HL-60 (cell line): ENCODE results near the gene C10orf105.

Source experiments
- DNase-seq, 2 experiments: peaks; one replicate each; pipeline ENCODE4 v3.0.0-alpha.2; 2010 to 2020; ENCODE audit warnings: low read depth in 1 of 2, low spot score in 1 of 2
- H3K27ac ChIP-seq: fragments of 250-450 bp; sonication (Bioruptor Pico); replicated peaks from 2 replicates; pipeline ENCODE4 v1.5.1; 2020; ENCODE audit warnings: mild to moderate bottlenecking, moderate library complexity
- H3K27me3 ChIP-seq: fragments of 250-450 bp; sonication (Bioruptor Pico); 2 replicates; pipeline ENCODE4 v1.5.1; 2021; ENCODE audit warnings: mild to moderate bottlenecking, moderate library complexity; ENCODE audit not compliant: insufficient read depth, poor library complexity, severe bottlenecking
- H3K4me3 ChIP-seq: replicated peaks from 2 replicates; pipeline ENCODE4 v1.5.1; 2011; ENCODE audit warnings: mild to moderate bottlenecking, control low read depth, low read length; ENCODE audit not compliant: insufficient read depth
- GABPA ChIP-seq: IDR thresholded peaks from 2 replicates; pipeline ENCODE4 v1.6.1; 2012; ENCODE audit warnings: low read depth
- POLR2AphosphoS5 ChIP-seq: IDR thresholded peaks from 2 replicates; pipeline ENCODE4 v1.6.1; 2012; ENCODE audit warnings: low read depth
- SPI1 ChIP-seq: IDR thresholded peaks from 2 replicates; pipeline ENCODE4 v1.6.1; 2012; ENCODE audit warnings: low read depth, mild to moderate bottlenecking, borderline replicate concordance
- TF ChIP-seq, protein P1 (sequence below): IDR thresholded peaks from one replicate; pipeline ENCODE4 v1.5.1; 2011; ENCODE audit warnings: low read length, control low read depth, inconsistent platforms; ENCODE audit not compliant: insufficient read depth
- TF ChIP-seq, protein P2 (sequence below): IDR thresholded peaks from 2 replicates; pipeline ENCODE4 v1.6.1; 2012; ENCODE audit warnings: low read depth; ENCODE audit not compliant: insufficient replicate concordance

C10orf105 gene

DNA sequence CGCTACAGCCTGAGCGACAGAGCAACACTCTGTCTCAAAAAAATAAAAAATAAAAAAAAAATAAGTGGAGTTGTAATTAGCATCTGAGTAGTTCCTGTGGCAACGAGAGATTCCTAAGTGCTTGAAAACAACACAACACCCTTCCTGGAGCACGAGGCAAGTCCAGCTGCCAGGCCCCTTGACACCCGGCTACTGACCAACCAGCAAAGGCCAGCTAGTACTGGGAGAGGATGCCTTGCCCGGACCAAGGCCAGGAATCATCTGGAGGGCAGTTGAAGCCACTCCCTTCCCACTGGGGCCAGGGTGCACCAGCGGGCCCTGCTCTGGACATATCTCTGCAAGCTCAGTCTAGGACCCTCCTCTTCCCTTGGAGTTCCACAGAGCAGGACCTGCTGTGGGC is 536 bp downstream of the C10orf105 start:
- Histone ChIP-seq H3K4me3 (no peak overlapping the region), H3K27me3 (no peaks in the 10 kb centered on the region), H3K27ac (no peak overlapping the region)
- DNase-seq = no peak
- TF ChIP-seq SPI1 (no peak), GABPA (no peak)
- TF ChIP-seq, protein P1, sequence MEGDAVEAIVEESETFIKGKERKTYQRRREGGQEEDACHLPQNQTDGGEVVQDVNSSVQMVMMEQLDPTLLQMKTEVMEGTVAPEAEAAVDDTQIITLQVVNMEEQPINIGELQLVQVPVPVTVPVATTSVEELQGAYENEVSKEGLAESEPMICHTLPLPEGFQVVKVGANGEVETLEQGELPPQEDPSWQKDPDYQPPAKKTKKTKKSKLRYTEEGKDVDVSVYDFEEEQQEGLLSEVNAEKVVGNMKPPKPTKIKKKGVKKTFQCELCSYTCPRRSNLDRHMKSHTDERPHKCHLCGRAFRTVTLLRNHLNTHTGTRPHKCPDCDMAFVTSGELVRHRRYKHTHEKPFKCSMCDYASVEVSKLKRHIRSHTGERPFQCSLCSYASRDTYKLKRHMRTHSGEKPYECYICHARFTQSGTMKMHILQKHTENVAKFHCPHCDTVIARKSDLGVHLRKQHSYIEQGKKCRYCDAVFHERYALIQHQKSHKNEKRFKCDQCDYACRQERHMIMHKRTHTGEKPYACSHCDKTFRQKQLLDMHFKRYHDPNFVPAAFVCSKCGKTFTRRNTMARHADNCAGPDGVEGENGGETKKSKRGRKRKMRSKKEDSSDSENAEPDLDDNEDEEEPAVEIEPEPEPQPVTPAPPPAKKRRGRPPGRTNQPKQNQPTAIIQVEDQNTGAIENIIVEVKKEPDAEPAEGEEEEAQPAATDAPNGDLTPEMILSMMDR = no peak

DNA sequence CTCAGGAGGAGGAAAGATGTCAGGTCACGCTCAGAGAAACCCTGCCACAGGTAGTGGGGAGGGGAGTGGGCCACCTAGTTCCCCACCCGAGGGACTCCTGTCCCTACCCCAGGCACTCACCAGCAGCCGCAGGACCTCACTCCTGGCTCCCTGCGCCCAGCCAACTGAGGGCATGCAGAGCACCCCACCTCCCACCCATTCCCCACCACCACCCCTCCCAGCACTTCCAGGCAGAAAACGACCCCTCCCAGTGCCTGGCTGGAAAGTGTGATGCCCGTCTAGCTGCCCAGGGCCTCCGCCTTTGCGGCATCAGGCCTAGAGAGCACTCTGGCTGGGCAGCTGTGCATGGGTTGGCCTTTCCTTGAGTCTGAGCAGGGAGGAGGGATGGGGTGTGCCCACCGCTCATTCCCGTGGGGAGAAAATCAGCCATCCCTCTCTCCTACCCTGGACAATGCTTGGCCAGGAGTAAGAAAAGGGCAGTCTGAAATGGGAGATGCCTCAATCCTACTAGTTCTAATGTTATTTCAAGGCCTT is 1.3 kb downstream of the C10orf105 start:
- TF ChIP-seq SPI1 = no peak
- no peak for TF ChIP-seq GABPA
- TF ChIP-seq POLR2AphosphoS5 = no peak
- TF ChIP-seq, protein P1 = no peak
- TF ChIP-seq, protein P2, sequence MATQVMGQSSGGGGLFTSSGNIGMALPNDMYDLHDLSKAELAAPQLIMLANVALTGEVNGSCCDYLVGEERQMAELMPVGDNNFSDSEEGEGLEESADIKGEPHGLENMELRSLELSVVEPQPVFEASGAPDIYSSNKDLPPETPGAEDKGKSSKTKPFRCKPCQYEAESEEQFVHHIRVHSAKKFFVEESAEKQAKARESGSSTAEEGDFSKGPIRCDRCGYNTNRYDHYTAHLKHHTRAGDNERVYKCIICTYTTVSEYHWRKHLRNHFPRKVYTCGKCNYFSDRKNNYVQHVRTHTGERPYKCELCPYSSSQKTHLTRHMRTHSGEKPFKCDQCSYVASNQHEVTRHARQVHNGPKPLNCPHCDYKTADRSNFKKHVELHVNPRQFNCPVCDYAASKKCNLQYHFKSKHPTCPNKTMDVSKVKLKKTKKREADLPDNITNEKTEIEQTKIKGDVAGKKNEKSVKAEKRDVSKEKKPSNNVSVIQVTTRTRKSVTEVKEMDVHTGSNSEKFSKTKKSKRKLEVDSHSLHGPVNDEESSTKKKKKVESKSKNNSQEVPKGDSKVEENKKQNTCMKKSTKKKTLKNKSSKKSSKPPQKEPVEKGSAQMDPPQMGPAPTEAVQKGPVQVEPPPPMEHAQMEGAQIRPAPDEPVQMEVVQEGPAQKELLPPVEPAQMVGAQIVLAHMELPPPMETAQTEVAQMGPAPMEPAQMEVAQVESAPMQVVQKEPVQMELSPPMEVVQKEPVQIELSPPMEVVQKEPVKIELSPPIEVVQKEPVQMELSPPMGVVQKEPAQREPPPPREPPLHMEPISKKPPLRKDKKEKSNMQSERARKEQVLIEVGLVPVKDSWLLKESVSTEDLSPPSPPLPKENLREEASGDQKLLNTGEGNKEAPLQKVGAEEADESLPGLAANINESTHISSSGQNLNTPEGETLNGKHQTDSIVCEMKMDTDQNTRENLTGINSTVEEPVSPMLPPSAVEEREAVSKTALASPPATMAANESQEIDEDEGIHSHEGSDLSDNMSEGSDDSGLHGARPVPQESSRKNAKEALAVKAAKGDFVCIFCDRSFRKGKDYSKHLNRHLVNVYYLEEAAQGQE = no peak
- no peaks in the 10 kb centered on the region for H3K27me3 ChIP-seq
- no peak for DNase-seq
- H3K4me3 ChIP-seq = no peak overlapping the region
- H3K27ac ChIP-seq = no peak overlapping the region

DNA sequence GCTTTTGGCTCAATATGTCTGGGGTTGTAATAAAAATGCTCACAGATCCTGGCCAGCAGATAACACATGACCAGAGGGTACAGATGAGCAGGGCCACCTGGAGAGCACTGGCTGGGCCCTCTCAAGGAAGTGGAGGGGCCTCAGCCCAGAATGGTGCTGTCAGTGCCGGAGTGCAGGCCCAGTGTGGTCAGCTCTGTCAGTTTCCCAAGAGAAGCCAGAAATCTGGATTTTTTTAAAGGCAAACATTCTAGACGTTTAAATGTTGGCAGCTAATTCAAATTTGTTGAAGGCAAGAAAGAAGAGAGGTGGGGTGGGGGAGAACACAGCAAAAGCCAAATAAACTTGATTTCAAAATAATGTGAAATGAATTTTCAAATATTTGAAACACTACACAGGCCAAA is 2.0 kb downstream of the C10orf105 start:
- DNase-seq = no peak
- no peak for TF ChIP-seq GABPA
- no peak for TF ChIP-seq POLR2AphosphoS5
- no peak for TF ChIP-seq SPI1
- H3K27me3 ChIP-seq = no peaks in the 10 kb centered on the region
- H3K4me3 ChIP-seq = no peak overlapping the region
- H3K27ac ChIP-seq = no peak overlapping the region

DNA sequence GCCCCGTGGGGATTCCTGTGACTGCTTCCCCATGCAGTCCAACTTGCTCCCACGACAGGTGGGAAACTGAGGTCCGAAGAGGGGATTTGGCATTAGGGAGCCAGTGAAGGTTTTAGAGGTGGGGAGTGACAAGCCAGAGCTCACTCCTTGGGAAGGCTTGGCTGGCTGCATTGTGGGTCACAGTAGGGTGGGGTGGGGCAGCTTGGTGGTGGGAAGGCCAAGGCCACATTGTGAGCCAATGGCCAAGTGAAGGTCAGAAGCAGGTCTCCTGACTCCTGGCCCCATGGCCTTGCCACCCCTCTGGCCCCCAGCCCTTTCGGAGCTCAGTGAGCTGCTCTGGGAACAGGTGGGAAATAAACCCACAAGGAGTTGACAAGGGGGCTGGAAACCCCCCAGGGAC is 2.5 kb downstream of the C10orf105 start:
- Histone ChIP-seq H3K27me3 (no peaks in the 10 kb centered on the region), H3K4me3 (no peak overlapping the region), H3K27ac (no peak overlapping the region)
- DNase-seq = no peak
- TF ChIP-seq POLR2AphosphoS5 = no peak
- TF ChIP-seq GABPA = no peak
- TF ChIP-seq, protein P1 = no peak
- TF ChIP-seq, protein P2 = no peak
- TF ChIP-seq SPI1 = no peak
